ENCODE data around the gene TGFBI. TPM values are rescaled to one million over a fixed set of nuclear protein-coding genes. Genes with fewer than 3 reads are reported as not detected.

Gene TGFBI
- total RNA-seq, 1 experiment from 2014 or later, result not detected

- no peak for DNase-seq (ENCODE audit: low spot score)
- in situ Hi-C loops (cut with HindIII; ENCODE audit: low sequenced_read_pairs), result no loop called here
Measured at GRCh38 chr5:136079195-136079985, 50.6 kb downstream of the TGFBI start.

DNA sequence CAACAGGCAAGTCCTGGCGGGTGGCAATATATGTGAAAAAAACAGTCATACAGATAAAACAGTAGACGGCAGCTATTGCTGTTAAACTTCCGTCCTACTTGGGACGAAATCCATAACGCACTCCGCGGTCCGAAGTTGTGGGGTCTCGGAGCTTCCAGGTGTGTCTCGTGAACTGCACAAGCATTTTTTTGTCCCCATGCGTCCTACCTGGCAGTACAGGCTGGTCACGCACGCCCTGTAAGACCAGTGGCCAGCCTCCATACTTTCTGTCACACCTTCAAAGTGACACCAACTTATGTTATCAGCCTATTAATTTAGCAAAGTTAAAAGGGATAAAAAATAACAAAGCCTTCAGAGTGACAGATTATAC is 51.3 kb downstream of the TGFBI start:
- in situ Hi-C loops (cut with HindIII; ENCODE audit: low sequenced_read_pairs), result no loop called here
- no peak for DNase-seq (ENCODE audit: low spot score)

DNA sequence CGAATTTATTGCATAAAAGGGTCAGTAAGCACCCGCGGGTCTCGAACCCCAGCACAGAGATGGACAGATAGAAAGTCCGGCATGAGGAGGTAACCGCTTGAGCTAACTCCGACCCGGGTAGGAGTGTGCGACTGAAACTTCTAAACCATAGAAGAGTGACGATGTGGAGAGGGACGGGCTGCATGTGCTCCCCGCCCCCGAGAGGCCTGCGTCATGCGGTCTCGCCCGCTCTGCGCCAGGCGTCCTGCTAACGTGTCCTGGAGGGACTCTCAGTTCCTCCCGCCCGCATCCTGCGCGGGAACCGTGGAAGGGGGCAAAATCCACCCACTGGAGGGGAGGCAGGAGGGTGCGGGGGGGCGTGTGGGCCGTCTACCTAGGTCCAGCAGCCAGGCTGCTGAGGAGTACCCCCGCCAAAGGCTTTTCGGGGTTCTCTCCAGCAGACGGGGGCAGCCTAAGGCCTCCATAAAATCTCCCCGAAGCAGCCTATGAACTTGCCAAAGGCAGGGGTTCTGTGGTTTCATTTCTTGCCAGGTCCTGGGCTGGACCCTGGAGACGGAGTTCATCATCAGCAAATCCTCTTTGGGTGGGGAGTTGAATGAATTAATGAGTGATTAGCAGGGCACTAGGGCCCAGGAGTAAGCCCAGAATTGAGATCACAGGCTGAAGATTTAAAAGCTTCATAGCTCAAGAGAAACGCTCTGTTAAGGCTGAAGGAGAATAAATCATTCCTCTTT is 51.9 kb downstream of the TGFBI start:
- no peak for DNase-seq (ENCODE audit: low spot score)
- in situ Hi-C loops (cut with HindIII; ENCODE audit: low sequenced_read_pairs), result no loop called here

DNA sequence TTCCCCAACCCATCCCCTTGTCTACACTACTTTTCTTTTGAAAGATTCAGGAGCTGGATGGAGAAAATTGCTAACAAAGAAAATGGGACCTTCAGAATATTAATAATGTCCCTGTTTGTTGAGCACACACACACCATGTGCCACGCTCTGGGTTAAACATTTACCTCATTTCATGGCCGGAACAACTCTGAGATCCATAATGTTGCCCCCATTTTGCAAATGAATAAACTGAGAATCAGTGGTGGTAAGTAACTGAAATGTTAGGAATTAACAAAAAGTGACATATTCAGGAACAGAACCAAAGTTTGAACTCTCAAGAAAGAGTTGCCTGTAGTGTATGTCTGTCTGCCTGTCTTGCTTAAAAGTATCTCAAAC is 52.4 kb downstream of the TGFBI start:
- DNase-seq (ENCODE audit: low spot score), result no peak
- in situ Hi-C loops (cut with HindIII; ENCODE audit: low sequenced_read_pairs), result no loop called here

DNA sequence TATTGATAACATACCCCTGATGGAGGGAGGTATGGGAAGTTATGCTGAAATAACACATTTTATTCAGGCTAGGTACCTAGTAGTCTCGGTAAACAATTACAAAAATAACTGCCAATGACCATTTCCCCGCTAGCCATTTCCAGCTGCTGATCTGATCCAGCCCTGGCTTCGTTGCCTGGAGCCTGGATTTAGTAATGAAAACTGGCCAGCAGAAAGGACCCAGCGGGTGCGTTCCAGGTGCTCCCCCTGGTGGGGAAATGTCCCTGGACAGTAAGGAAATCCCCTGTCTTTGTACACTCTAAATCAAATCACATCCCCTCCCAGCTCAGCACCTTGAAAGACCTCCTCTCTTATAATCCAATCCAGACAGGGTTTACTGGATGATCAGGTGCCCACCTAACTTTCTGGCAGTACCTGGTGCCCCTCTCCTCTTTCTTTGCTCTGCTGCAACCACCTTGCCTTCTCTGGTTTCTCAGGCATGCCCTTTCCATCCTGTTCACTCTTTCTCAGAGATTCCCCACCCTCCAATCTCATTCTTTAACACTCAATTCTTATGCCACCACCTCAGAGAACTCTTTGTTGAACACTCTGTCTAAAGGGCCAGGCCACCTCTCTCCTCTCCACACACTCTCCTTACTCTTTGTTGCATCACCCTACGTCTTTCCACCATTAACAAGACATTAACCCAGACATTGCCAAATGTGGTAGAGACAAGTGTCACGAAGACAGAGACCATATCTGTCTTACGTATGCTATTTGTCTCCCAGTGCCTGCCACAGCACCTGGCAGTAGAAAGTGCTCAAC is 53.8 kb downstream of the TGFBI start:
- peak; percentile 27 for DNase-seq (ENCODE audit: low spot score)
- in situ Hi-C loops (cut with HindIII; ENCODE audit: low sequenced_read_pairs), result no loop called here

GRCh38 chr5:136084698-136085097 is 55.9 kb downstream of the TGFBI start:
- in situ Hi-C loops (cut with HindIII; ENCODE audit: low sequenced_read_pairs), result no loop called here
- DNase-seq (ENCODE audit: low spot score), result peak; percentile 93

DNA sequence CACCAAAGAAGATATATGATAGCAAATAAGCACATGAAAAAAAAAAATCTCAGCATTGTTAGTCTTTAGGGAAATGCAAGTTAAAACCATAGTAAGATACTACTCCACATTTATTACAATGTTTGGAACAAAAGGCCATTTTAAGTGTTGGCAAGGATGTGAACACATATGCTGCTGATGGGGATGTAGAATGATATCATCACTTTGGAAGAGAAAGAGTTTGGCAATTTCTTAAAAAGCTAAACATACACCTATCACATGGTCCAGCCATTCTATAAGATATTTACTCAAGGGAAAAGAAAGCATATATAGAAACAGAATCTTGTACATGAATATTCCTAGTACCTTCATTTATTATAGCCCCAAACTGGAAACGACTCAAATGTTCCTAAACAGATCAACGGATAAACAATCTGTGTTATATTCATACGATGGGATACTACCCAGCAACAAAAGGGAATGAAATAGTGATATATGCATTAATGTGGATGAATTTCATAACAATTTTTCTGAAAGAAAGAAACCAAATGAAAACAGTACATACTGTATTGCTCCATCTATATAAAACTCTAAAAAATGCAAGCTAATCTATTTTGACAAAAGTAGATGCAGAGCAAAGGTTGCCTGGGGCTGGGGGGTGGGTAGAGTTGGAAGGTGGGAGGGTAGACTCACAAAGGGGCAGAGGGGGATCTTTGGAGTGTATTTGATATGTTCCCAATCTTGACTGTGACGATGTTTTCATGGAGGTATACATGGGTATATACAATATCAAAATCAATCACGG is 58.2 kb downstream of the TGFBI start:
- DNase-seq (ENCODE audit: low spot score), result no peak
- in situ Hi-C loops (cut with HindIII; ENCODE audit: low sequenced_read_pairs), result no loop called here

DNA sequence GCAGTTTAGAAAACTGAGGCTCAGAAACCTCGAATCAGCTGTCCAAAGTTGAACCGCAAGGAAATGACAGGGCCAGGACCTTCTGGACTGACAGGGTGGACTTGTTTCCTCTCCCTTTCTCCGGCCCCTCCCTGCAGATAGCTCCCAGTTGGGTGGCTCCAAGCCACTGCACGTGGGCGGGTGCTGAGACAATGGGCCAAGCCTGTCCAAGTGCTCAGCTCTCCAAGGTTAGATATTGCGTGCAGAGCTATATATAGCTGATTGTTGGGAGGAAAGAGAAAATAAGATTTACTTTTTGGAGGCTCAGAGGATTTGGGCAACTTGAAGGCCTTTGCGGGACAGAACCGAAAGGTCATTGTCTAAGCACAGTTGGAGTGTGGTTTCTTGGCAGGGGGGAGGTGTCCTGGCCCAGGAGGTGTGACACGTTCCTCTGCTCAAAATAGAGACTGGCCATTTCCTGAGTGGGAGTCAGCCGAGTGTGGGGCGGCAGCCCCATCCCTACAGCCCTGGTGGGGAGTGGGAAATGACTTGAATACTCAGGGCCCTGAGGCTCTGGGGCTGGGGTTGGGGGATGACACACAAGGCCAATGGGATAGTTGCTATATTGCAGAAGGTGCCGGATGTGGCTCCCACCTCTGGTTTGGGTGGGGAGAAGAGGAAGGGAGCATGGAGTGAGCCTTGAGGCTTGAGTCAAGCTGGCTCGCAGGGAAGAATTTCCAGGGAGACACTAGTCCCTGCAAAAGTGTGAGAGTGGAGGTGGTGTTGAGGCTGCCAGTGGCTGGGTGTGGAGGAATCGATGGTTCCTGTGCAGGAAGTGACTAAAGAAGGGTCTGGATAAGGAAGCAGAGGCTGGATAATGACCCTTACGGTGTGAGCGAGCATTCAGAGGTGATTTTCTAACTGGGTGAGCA is 59.4 kb downstream of the TGFBI start:
- no peak for DNase-seq (ENCODE audit: low spot score)
- in situ Hi-C loops (cut with HindIII; ENCODE audit: low sequenced_read_pairs), result no loop called here

DNA sequence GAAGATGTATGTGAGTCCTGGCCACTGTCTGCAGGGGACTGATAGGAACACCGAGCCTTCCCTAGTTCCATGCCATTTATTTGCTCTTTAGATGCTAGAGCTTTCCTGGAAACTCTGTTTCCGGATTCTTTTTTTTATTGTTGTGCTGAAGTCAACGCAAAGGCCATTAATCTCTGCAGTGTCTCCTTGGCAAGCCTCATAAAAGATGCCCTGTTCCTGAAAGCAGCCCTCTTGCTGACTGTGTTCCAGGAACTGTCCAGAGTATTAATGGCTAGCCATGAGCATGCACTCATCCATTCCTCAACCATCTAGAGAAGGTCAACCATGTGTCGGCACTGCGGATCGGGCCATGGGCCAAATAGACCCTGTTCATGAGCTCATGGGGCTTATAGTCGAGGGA is 61.0 kb downstream of the TGFBI start:
- in situ Hi-C loops (cut with HindIII; ENCODE audit: low sequenced_read_pairs), result no loop called here
- no peak for DNase-seq (ENCODE audit: low spot score)

DNA sequence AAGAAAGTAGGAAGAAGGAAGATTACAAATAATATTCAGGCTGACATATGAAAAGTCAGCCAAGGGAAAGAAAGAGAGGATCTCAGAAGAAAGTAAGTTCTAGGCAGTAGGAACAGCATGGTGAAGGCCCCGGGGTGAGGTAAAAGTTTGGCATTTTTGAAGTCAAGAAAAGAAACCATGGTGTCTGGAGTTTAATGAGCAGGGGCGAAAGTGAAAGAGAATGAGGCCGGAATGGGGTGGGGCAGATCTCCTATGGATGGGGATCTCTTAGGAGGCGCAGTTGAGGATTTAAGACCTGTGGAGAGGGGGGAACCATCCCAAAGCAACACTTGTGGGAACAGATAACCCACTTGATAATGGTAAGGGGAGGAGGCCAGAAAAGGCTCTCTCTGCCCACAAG is 61.5 kb downstream of the TGFBI start:
- no peak for DNase-seq (ENCODE audit: low spot score)

DNA sequence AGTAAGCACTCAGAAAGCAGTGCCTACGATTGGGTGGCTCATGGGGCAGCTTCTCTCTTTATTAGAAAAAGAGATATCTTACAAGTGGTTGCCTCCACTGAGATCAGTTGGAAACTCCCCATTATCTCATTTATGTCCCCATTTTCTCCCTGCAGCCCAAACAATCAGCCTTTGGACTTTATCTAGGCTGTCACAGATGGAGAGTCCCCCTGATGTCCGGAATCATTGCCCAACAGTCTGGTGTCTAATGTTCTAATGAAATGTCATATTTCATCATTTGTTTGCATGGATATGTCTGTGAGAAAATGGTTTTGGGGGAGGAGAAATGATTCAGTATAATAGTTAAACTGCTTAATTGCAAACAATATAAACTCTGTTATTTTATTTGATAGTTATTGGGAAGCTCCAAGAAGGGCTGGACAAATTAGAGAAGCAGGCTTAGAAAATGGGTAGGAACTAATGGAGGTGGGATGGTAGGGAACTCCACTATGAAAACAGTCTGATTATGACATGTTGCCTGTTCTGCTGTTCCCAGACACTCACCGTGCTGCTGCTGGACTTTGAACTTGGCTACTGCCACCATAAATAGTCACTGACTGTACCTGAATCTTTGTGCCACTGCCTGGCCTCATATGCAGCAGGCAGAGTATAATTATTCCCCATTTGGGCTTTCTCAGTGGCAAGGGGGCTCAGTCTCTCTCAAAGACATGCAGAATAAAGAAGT is 65.6 kb downstream of the TGFBI start:
- peak; percentile 28 for DNase-seq (ENCODE audit: low spot score)
- in situ Hi-C loops (cut with HindIII; ENCODE audit: low sequenced_read_pairs), result no loop called here

More for the DNA sequence above, 61.5 kb downstream of the TGFBI start:
- in situ Hi-C loops (cut with HindIII; ENCODE audit: low sequenced_read_pairs), result no loop called here

DNA sequence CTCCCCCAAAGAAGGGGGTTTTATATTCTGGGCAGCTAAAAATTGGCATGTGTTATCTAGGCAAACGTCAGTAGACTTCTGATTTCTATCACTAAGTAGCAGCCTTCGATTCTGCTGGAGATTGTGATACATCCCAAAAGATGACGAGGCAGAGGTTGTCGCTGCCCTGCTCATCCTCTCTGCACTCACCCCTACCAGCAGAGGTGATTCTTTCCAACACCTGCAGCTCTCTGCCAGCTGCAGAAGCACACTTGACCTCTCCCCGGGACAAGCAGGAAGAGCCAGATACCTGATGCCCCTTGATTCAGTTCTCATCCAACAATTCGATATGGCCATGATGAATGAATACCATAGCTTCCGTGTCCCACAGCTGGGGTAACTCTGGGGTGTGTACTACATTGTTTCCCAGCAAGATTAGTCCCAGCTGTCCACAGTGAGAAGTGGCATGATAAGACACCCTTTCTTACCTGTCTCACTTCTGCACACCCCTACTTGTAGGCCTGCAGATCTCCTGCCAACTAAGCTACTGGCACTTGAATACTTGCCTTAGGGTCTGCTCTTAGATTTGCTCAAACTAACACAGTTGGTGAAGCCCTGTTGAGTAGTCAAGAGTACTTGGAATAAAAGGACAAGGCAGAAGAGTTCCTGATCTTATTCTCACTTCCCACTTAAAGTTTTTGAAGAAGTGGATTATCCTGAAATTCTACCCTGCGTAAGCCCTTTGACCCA is 66.3 kb downstream of the TGFBI start:
- in situ Hi-C loops (cut with HindIII; ENCODE audit: low sequenced_read_pairs), result no loop called here

GRCh38 chr5:136098176-136098575 is 69.4 kb downstream of the TGFBI start:
- in situ Hi-C loops (cut with HindIII; ENCODE audit: low sequenced_read_pairs), result no loop called here
- no peak for DNase-seq (ENCODE audit: low spot score)

More for the DNA sequence above, 66.3 kb downstream of the TGFBI start:
- no peak for DNase-seq (ENCODE audit: low spot score)

GRCh38 chr5:136099870-136100269 is 71.1 kb downstream of the TGFBI start:
- in situ Hi-C loops (cut with HindIII; ENCODE audit: low sequenced_read_pairs), result no loop called here
- no peak for DNase-seq (ENCODE audit: low spot score)

DNA sequence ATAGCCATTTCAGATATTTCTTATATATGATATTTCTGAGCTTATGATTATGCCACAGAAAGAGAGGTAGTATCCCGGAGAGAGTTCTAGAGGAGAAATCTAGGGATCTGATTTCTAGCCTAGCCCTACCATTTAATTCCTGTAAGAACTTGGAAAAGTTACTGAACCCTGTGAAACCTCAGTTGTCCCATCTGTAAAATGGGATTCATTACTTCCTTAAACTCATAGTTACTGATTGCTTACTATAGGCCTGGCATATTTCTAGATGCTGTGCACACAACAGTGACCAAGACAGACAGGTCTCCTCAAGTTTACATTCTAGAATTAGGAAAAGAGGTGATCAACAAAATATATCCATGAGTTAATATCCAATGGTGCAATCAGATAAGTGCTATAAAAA is 73.1 kb downstream of the TGFBI start:
- in situ Hi-C loops (cut with HindIII; ENCODE audit: low sequenced_read_pairs), result no loop called here
- no peak for DNase-seq (ENCODE audit: low spot score)

DNA sequence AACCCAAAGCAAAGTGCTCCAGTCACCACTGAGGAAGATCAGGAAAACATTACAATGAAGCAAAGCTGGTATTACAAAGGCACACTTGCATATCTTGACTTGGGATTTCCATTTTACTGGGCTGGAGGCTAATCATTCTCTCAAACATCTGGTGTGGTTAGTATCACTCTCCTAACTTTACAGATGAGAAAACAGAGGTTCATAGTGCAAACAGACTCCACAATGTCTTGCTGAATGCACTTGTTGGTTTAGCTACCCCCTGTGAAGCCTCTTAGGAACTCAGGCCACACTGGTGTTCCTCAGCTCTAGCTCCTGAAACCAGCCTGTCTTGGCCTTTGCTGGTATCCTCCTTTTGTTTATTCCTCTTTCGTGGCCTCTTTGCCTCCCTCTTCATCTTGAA is 74.3 kb downstream of the TGFBI start:
- in situ Hi-C loops (cut with HindIII; ENCODE audit: low sequenced_read_pairs), result no loop called here
- DNase-seq (ENCODE audit: low spot score), result no peak

DNA sequence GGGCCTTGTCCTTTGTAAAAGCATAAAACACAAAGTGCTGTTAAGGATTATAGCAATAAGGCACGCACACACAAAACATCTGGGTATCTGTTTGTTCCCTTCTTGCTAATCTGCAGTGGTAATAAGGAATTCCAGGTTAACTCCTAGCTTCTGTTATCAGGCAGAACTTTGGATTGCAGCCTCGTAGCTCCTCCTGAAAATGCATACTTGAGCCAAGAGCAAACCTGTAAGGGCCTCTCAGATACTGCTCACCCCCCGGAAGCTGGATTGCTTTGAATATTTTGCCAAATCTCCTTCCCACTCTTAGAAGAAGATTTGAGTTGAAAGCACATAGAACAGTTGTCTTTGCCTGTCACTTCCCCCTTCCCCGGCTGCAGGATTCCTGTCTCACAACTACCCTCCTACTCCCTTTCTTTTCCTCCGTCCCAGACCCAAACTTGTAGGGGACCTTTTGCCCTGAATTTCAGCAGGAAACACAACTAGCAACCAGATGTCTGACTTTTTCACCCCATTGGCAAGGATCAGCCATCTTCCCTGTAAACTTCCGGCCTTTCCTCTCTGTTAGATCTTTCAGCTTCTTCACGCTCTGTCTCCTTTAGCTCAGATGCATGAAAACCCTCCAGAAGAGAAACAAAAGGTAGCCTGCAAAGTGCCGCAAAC is 75.6 kb downstream of the TGFBI start:
- no peak for DNase-seq (ENCODE audit: low spot score)
- in situ Hi-C loops (cut with HindIII; ENCODE audit: low sequenced_read_pairs), result no loop called here

Data from G401 (cell line).